Peyer's patch (tissue), 4 donors: ENCODE data around the gene COG5.

Source experiments
- CTCF ChIP-seq, 6 experiments: fragments of 450-650 bp in 4 of 6; fragments of 200-600 bp in 2 of 6; sonication (generic) in 1 of 6; IDR thresholded peaks; one replicate each; pipeline ENCODE4 v1.5.1; 2017 to 2019; ENCODE audit warnings: antibody characterized with exemption in 6 of 6, mild to moderate bottlenecking in 3 of 6, moderate library complexity in 1 of 6
- POLR2A ChIP-seq, 2 donors: fragments of 450-650 bp; IDR thresholded peaks; one replicate each; pipeline ENCODE4 v1.5.1; 2017; ENCODE audit warnings: antibody characterized with exemption in 2 of 2, mild to moderate bottlenecking in 2 of 2, moderate library complexity in 2 of 2

GRCh38 chr7:107173691-107174406 is 389.9 kb downstream of the COG5 start:
- no peak for TF ChIP-seq CTCF (IDR thresholded peaks at IDR 0.05)
- no peak for TF ChIP-seq POLR2A (IDR thresholded peaks at IDR 0.05)
